Myocyte (in vitro differentiated cells): ENCODE measurements around the gene RNF38. TPM values are rescaled to one million over a fixed set of nuclear protein-coding genes. Genes with fewer than 3 reads are reported as not detected.
"Not testable (repeated sequence)": the region's sequence is repeated elsewhere in the genome, so short reads cannot be mapped to it uniquely, and the experiment has no call there.

Experiments
- DNase-seq: peaks from one replicate; pipeline ENCODE4 v3.0.0-alpha.2; 2012; ENCODE audit warnings: low read depth
- polyA plus RNA-seq: library from polyadenylated mRNA; unstranded; fragments of >200 nt; gene quantifications from one replicate; pipeline ENCODE4 v1.2.1, GENCODE V29; 2012; ENCODE audit warnings: missing spikeins
- total RNA-seq: library from RNA; depleted of rRNA; stranded (reverse); fragments of >200 nt; gene quantifications from 2 replicates; pipeline ENCODE4 v1.2.3, GENCODE V29; 2014

Gene RNF38
- 19.4 and 21.0 TPM in 2 replicates for total RNA-seq
- 13.0 TPM for polyA plus RNA-seq

GRCh38 chr9:36399980-36400331, at the start of gene RNF38:
Gene RNF38 (minus strand): TSS chr9:36400269. CDS start chr9:36400108, 161 bp downstream.
- DNase-seq = no peak

DNA sequence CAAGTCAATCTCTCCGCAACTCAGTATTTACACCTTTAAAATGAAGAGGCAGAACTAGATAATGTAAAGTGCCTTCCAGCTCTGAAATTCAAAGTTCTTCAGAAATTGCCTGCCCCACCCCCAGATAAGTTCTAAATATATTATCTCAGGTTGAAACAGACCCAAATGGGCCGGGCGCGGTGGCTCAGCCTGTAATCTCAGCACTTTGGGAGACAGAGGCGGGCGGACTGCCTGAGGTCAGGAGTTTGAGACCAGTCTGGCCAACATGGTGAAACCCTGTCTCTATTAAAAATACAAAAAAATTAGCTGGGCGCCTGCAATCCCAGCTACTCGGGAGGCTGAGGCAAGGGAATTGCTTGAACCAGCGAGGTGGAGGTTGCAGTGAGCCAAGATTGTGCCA, 48.5 kb upstream of the RNF38 start:
- not testable (repeated sequence) for DNase-seq

DNA sequence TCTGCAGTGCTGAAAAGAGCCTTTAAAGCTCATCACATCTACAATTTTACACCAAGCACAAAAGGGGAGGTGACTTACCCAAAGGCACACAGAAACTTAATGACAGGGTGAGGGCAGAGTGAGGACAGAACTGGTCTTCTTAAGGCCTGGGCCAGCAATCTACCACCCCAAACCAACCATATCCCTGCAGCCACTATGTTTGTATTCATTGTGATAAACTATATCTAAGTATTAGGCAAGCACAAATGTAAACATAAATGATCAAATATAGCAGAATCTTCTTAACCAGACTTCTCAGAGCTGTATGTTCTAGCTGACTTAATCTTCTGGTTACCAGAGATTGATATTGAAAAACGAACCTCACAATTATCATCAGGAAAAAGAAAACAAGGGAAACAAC, 47.9 kb upstream of the RNF38 start:
- DNase-seq = no peak

- DNase-seq = not testable (repeated sequence)
Observed at GRCh38 chr9:36446678-36447077, 46.6 kb upstream of the RNF38 start.

DNA sequence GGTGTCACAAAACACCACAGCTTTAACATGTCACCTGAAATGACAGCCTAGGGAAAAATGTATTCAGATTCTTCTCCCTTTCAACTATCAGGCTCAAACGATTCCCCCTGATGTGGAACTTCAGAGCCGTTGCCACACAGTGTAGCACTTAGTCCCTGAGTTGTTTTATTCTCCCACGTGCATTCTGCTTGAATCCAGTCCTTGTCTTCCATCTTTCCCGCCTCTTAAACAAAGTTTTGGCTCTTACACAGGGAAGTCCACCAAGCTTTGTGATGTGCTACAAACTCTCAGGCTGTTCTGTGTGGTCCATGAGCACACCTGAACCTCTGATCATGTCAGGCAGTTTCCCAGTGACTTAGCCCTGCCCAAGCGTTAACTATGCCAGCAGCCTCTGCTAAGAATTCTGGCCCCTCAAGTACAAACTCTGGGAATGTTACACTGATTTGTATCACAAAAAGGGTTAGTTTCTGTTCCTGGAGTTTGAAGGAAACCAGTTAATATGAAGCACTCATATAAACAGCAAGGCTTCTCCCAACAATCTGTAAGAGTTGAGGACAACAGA, 45.8 kb upstream of the RNF38 start:
- no peak for DNase-seq

DNA sequence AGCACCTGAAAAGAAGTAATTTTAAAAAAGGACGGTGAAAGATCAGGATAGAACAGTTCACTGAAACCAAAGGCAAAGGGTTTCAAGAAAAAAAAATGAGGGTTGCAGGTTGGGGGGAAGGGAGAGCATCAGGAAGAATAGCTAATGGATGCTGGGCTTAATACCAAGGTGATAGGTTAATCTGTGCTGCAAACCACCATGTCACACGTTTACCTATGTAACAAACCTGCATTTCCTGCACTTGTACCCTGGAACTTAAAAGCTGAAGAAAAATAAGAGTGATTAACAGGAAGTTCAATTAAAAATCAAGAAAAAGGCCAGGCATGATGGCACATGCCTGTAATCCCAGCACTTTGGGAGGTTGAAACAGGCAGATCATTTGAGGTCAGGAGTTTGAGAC, 44.1 kb upstream of the RNF38 start:
- no peak for DNase-seq

DNA sequence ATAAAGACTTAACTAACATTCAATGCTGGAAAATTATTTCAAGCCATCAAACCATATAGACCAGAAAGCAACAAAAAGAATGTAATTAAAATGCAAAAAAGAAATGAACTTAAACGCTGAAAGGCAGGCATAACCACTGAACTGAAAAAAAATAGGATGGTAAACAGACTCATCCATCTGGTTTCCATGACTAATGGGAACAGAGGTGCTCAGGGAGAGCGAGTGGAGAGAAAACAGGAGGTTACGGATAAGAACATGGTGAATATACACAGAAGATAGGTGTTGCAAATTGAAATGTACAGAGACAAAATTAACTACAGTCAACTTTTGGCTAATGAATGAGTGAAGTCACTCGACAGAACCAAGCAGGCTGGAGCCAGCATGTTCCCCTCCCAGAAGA, 43.5 kb upstream of the RNF38 start:
- no peak for DNase-seq

DNA sequence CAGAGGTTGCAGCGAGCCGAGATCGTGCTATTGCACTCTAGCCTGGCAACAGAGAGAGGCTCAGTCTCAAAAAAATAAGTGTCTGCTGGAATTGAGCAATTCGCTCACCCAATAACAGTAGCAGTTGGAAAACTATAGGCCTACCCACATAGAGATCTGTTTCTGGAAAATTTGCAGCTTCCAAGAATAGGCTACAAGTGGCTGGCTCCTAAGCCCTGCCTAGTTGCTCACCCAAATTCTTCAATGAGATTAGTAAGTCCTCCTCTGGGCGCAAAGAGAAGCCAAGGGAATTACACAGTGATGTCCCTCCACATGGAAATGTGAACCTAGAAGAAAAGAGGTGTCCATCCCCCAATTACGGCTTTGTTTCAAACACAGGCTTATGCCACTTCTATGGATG, 42.6 kb upstream of the RNF38 start:
- no peak for DNase-seq

DNA sequence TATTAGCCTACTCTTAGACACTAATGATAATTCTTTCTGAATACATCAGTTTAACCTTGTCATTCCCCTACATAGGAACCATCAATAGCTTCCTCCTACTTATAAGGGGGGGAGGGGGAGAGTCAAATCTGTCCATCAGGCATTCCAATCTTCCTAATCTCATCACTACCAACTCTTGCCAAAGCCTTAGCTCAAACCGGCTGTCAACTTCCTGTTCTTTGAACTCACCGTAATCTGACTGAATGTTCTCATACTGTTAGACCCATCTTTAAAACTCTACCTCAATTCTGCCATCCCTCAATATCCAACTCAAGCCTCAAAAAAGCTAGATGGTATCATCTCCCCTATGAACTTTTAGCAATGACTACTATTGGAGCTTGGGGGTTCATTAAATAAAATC, 41.9 kb upstream of the RNF38 start:
- DNase-seq = no peak

DNA sequence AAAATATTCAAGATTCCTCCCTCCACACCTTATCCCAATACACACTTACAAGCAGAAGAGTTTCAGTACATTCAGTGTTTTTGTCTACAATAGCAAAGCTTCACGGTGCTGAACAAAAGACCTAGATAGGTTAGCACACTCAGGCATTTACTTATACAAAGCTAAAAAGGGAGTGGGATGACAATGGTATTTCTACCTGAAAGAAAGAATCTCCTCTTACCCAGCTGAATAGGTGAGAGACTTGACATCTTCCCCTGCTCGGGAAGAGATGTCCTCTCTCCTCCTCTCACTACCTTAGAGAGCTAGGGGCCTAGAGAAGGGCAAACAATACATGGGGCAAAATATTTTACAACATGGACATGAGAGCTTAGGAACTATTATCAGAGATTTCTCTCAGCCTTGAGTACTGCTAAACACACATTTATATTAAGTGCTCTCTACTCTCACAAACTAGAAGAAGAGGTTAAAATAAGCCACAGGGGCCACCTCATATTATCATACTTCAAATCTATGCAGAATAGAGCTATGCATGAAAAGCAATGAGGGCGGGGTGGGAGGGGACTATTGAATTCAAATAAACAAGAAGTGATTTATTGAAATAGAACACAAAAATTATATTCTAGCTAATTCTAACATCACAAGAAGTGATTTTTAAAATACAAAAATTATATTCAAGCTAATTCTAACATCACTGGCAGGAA, 38.6 kb upstream of the RNF38 start:
- no peak for DNase-seq

DNA sequence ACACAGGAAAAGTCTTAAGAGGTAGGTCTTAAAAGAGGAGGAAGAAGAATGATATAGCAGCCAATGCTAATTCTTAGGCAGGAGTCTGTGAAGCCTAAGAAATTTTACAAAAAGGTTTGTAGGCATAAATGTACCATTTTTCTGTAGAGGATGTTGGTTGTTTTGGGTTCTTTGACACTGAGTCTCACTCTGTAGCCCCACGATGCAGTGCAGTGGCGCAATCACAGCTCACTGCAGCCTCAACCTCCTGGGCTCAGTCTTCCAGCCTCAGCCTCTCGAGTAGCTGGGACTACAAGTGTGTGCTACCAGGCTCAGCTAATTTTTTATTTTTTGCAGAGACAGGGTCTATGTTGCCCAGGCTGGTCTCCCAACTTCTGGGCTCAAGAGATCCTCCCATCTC, 37.7 kb upstream of the RNF38 start:
- no peak for DNase-seq

GRCh38 chr9:36436909-36437308, 36.8 kb upstream of the RNF38 start:
- no peak for DNase-seq

DNA sequence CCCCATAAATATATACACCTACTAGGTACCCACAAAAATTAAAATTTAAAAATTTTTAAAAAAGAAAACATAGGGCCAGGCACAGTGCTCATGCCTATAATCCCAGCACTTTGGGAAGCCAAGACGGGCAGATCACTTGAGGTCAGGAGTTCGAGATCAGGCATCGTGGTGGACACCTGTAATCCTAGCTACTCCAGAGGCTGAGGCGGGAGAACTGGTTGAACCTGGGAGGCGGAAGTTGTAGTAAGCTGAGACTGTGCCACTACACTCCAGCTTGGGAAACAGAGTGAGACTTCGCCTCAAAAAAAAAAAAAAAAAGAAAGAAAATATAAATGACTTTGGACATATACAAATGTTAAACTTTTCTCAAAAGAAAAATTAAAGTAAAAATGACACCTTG, 33.3 kb upstream of the RNF38 start:
- no peak for DNase-seq

DNA sequence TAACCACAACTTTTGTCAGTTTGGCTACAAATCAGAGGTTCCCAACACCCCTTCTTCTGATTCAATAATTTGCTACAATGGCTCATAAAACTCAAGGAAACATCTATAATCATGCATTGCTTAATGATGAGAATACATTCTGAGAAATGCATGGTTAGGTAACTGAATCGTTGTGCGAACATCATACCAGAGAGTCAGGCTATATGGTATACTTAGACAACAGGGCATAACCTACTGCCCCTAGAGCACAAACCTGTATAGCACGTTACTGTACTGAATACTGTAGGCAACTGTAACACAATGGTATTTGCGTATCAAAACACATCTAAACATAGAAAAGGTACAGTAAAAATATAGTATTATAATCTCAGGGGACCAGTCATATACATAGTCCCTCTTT, 31.0 kb upstream of the RNF38 start:
- DNase-seq = no peak

DNA sequence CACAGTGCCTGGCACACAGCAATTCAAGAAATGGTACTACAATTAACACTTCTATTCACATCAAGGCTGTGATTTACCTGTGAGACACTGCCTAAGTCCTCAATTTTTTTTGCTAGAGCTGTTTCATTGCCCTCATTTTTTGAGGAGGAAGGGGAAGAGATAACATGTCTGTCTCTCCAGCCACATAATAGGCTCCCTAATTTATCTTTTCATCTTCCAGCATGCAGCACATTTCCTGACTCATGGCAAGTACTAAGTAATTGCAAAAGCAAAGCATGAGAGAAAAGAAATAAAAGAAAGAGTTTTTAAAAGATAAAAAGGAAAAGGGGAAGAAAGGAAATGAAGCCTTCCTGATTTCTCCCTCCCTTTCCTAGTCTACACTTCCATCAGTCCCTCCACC, 26.9 kb upstream of the RNF38 start:
- no peak for DNase-seq

GRCh38 chr9:36426348-36426747, 26.3 kb upstream of the RNF38 start:
- no peak for DNase-seq

- no peak for DNase-seq
Observed at GRCh38 chr9:36424289-36425055, 24.4 kb upstream of the RNF38 start.

- no peak for DNase-seq
Observed at GRCh38 chr9:36423206-36423605, 23.1 kb upstream of the RNF38 start.

DNA sequence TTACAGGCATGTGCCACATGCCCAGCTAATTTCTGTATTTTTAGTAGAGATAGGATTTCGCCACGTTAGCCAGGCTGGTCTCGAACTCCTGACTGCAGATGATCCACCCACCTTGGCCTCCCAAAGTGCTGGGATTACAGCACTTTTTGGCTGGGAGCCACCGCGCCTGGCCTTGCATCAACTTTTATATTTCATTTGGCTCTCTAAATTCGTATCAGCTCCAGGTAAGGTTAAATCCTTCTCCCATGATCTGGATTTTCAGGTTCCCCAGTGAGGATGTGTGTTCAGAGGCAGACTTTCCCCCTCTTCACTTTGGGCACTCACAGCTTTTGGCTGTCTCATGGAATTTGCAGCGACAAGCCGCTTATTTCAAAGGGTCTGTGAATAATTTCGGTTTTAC, 16.8 kb upstream of the RNF38 start:
- no peak for DNase-seq

GRCh38 chr9:36415822-36416525, 15.9 kb upstream of the RNF38 start:
- DNase-seq = no peak

DNA sequence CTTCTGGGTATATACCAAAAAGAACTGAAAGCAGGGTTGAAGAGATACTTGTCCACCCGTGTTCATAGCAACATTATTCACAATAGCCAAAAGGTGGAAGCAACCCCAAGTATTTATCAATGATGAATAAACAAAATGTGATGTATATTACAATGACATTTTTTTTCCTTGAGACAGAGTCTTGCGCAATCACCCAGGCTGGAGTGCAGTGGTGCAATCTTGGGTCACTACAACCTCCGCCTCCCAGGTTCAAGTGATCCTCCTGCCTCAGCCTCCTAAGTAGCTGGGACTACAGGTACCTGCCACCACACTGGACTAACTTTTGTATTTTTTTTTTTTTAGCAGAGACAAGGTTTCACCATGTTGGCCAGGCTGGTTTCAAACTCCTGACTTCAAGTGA, 11.3 kb upstream of the RNF38 start:
- DNase-seq = not testable (repeated sequence)

DNA sequence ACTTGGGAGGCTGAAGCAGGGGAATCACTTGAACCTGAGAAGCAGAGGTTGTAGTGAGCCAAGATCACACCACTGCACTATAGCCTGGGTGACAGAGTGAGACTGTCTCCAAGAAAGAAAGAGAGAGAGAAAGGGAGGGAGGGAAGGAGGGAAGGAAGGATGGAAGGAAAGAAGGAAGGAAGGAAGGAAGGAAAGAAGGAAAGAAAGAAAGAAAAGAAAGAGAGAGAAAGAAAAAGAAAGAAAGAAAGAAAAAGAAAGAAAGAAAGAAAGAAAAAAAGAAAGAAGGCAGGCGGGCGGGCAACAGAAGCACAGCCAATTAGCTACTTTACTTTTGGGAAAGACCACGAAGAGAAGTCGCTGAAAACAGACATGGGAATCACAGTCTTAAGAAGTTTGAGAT, 9.0 kb upstream of the RNF38 start:
- not testable (repeated sequence) for DNase-seq
